NCI-H446 treated with DMSO at 0.1 percent for 48 hours (cell line): ENCODE results near the gene PADI2.

ENCODE experiments used
- DNase-seq: peaks from one replicate; lab custom pipeline; 2025; lab: John Stamatoyannopoulos, UW

Gene PADI2

GRCh38 chr1:17139637-17140036 is 20.4 kb upstream of the PADI2 start:
- DNase-seq, result no peak

GRCh38 chr1:17137441-17137840 is 18.2 kb upstream of the PADI2 start:
- DNase-seq, result no peak

DNA sequence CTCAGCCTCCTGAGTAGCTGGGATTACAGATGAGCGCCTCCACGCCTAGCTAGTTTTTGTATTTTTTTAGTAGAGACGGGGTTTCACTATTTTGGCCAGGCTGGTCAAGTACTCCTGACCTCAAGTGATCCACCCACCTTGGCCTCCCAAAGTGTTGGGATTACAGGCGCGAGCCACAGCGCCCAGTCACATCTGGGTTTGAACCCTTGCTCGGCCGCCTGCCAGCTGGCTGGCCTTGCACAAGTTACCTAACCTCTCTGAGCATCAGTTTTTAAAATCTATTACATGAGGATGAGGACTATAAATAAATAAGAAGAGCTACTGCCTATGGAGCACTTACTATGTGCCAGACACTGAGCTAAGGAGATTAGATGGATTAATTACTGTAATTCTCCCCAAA is 17.7 kb upstream of the PADI2 start:
- no peak for DNase-seq

GRCh38 chr1:17136145-17136544 is 16.9 kb upstream of the PADI2 start:
- DNase-seq, result no peak

- no peak for DNase-seq
Measured at GRCh38 chr1:17135530-17135929, 16.3 kb upstream of the PADI2 start.

GRCh38 chr1:17134724-17135123 is 15.5 kb upstream of the PADI2 start:
- DNase-seq, result no peak

DNA sequence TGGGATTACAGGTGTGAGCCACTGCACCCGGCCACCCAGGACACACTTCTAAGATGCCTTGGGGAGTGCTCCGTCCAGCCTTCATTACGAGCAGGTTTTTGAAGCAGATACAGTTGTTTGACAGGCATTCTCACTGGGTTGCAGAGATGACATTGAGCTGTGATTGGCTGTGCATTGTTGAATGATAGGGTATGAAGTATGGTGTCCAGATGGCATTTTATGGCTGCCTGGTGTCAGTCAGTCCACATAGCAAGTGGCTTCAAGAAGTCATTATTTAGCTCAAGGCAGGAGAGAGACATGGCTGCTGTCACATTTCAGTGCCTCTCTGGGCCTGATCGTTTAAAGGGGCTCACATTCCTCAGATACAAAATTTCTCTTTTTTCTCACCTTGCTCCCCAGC is 14.8 kb upstream of the PADI2 start:
- no peak for DNase-seq

GRCh38 chr1:17130138-17130635 is 10.9 kb upstream of the PADI2 start:
- no peak for DNase-seq

- no peak for DNase-seq
Measured at GRCh38 chr1:17128361-17128760, 9.1 kb upstream of the PADI2 start.

DNA sequence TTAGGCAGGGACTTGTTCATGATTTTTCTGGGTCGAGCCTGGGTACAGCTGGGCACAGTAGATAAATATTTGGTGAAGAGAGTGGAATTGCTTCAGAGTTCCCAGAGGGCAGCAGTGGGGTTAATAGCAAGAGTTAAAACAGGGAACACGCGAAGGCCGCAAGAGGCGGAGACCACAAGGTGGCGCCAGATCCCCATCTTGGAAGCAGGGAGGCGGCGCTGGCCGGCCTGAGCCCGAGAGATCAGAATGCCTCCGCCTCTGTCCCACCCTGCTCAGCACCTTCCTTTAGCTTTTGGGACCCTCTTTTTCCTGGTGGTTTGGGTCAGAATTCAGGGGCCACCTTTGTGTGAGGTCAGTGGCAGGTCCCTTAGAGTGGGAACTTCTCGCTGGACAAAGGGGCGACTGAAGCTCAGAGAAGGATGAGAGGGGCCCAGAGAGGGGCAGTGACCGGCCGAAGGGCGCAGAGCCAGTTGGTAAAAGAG is 6.5 kb upstream of the PADI2 start:
- peak; percentile 29 for DNase-seq

DNA sequence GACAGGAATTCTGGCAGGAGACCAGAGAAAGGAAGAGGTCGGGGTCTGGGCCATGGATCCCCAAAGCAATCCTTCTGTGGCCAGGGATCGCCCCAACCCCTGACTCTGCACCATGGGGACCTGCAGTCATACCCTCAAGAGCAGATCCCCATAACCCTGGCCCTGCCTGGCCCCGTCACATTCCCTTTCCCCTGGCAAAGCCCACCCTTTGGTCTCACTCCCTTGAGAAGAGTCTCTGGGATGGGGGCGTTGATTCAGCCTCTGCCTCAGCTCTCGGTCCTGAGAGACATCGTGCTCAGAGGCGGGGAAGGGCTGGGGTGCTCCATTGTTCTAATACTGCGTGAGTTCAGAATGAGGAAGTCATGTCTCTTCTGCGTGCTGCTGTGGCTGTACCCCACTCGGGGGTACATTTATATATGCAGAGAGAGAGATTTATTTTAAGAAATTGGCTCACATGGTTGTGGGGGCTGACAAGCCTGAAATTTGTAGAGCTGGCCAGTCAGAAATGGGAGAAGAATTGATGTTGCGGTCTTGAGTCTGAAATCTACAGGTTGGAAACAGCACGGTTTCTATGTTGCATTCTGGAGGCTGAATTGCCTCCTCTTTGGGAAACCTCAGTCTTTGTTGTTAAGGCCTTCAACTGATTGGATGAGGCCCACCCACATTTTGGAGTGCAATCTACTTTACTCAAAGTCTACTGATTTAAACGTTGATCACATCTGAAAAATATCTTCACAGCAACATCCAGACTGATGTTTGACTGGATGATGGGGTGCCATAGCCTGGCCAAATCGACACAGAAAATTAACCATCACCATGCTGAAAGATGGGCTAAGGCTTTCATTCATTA is 4.2 kb upstream of the PADI2 start:
- no peak for DNase-seq

DNA sequence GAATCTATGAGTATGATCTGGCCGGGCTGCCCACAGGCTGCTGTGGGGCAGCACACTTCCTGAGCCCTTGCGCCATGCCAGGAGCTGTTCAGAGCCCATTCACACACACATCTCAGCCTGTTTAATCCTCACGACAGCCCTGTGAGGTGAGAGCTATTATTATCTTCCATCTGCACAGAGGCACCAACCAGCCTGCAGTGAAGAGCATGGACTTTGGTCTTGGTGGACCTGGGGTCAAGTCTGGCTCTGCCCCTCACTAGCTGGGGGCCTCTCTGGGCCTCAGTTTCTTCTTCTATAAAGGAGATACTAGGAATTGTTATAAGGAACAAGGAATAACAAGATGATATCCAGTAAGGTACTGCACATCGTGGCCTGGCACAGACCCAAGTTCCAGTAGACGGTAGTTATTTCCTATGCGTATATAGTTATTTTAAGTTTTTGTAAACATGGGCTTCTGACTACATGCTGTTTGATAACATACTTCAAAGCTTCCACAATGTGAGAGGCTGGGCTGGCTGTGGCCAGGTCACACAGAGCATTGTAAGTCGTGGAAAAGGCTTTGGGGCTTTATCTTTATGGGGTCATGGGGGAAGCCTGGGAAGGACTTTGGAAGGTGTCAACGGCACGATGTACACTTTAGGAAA is 3.4 kb upstream of the PADI2 start:
- no peak for DNase-seq

GRCh38 chr1:17121881-17122280 is 2.6 kb upstream of the PADI2 start:
- no peak for DNase-seq

DNA sequence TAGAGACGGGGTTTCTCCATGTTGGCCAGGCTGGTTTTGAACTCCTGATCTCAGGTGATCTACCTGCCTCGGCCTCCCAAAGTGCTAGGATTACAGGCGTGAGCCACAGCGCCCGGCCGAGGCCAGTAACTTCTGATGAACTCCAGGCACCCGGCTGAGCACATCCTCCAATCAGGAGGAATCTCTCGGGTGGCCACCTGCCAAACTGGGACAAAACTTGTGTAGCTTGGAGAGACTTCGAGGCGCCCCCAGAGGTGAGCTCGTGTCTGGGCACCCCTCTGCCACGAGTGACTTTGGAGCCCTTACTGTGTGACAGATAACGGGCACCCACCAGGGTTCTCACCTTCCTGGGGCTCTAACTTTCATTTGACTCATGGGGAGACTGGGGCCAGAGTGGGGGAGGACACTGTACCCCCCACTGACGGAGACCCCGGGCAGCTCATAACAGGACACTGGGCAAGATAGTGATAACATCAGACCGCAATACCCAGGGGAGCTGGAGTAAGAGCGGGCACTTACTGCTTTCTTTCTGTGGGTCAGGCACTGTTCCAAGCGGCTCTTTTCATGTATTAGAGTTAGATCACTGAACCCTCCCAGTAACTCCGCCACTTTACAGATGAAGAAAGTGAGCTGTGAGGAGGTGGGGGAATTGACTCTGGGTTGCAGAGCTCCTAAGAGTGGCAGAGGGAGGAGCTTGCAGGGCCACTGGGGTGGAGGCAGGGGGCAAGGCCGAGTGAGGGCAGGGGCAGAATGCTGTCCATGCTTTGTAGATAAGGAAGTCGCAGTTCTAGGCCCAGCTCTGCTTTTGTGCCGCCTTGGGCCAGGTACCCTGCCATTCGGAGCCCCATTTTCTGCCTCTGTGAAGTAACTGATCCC is 1.9 kb upstream of the PADI2 start:
- no peak for DNase-seq

DNA sequence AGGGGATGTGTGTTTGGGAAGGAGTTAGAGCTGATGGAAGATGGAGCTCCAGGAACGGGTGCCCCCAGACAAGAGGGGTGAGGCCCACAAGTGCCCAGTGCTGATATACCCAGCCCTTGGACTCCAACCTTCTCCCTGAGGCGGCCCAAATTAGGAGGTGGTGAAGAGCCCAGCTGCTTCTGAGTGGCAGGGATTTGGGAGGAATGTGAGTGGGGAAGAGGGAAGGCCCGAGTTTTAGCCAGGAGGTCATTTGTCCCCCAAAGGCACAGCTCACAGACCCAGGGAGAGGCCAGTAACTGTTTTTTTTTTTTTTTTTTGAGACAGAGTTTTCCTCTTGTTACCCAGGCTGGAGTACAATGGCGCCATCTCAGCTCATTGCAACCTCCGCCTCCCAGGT is 1.2 kb upstream of the PADI2 start:
- DNase-seq, result no peak

- no peak for DNase-seq
Measured at GRCh38 chr1:17119773-17120480, 676 bp upstream of the PADI2 start.

DNA sequence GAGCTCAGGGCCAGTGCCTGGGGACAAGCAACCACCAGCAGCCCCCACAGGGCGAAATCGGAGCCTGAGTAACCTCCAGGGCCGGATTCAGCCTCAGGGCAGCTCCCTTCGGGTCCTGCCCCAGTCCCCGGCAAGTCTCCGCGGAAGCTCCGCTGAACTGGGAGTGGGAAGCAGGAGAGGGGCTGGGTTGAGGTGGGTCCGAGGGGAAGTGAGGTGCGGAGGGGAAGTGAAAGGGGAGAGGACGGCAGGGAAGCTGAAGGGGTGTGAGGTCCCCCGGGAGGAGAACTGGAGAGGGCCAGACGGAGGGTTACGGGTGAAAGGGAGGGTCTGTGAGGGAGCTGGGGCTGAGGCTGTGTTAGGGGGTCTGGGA is 560 bp downstream of the PADI2 start:
- no peak for DNase-seq

- no peak for DNase-seq
Measured at GRCh38 chr1:17118268-17118667, 983 bp downstream of the PADI2 start.

GRCh38 chr1:17117451-17118265 is 1.6 kb downstream of the PADI2 start:
- DNase-seq, result no peak

DNA sequence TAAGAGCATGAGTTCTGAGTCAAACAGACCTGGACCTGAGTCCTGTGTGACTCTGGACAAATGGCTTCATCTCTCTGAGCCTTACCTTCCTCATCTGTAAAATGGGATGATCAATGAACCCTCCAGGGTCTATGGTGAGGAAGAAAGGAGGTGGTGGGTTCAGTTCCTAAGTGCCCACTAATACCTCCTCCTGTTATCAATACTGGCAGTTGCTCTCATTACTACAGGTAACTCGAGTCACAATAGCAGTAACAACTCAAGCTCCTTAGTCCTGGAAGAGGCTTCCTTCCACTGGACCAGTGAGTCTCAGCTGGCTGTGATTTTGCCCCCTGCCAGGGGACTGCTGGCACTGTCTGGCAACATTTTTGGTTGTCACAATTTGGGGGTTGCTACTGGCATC is 2.6 kb downstream of the PADI2 start:
- no peak for DNase-seq

- no peak for DNase-seq
Measured at GRCh38 chr1:17113963-17114362, 5.3 kb downstream of the PADI2 start.
